Endothelial cell of umbilical vein (primary cell): Measurements from ENCODE around the gene RSL24D1. TPM values are rescaled to one million over a fixed set of nuclear protein-coding genes. Genes with fewer than 3 reads are reported as not detected.
A peak's percentile ranks its signal among the peaks of the same experiment; 100 is the strongest.

ENCODE experiments used
- BruUV-seq: library from RNA; stranded (reverse); fragments of 400-500 nt; replicated peaks from 2 replicates; lab custom pipeline; 2021; lab: Mats Ljungman, UMichigan
- CTCF ChIA-PET: fragments of 300-600, 350-600 bp; sonication (Branson Sonifier 250); formaldehyde crosslinking; loops from one replicate; lab custom pipeline; 2021; ENCODE audit warnings: antibody characterized with exemption, inconsistent platforms; lab: Charles Lee
- POLR2A ChIA-PET: fragments of 300-600, 350-600 bp; sonication (Branson Sonifier 250); formaldehyde crosslinking; loops from one replicate; lab custom pipeline; 2021; ENCODE audit warnings: antibody characterized with exemption, inconsistent platforms; lab: Charles Lee
- DNase-seq: peaks from one replicate; pipeline ENCODE4 v3.0.0-alpha.2; 2011; ENCODE audit warnings: low read depth, low spot score
- FAIRE-seq: peaks from 2 replicates; lab custom pipeline; 2011; peaks lifted over from hg19 to GRCh38; lab: Jason Lieb, UNC
- H2AFZ ChIP-seq: 2 replicates; pipeline ENCODE4 v1.6.0; 2012; ENCODE audit warnings: low read depth, low read length, control low read depth, inconsistent platforms
- H3K27ac ChIP-seq: 2 replicates; pipeline ENCODE4 v1.5.1; 2011; ENCODE audit warnings: low read depth, mild to moderate bottlenecking, control low read depth, low read length, moderate library complexity; ENCODE audit not compliant: insufficient read depth
- H3K27me3 ChIP-seq, 2 experiments: 2 replicates each; pipeline versions ENCODE4 v1.6.0 to v1.6.1; 2011; ENCODE audit warnings: low read length in 2 of 2, mixed read lengths in 1 of 2; ENCODE audit not compliant: control insufficient read depth in 2 of 2, insufficient read depth in 2 of 2
- H3K36me3 ChIP-seq, 2 experiments: 2 replicates in 1 of 2; 3 replicates in 1 of 2; pipeline ENCODE4 v1.5.1; 2011; ENCODE audit warnings: low read length in 2 of 2, mild to moderate bottlenecking in 1 of 2, moderate library complexity in 1 of 2; ENCODE audit not compliant: control insufficient read depth in 2 of 2, insufficient read depth in 2 of 2; ENCODE audit errors: extremely low read depth in 1 of 2
- H3K4me1 ChIP-seq: 3 replicates; pipeline ENCODE4 v1.5.1; 2011; ENCODE audit warnings: mild to moderate bottlenecking, low read length; ENCODE audit not compliant: control insufficient read depth, insufficient read depth; ENCODE audit errors: extremely low read depth
- H3K4me2 ChIP-seq: 2 replicates; pipeline ENCODE4 v1.6.1; 2011; ENCODE audit warnings: low read length, control low read depth, mixed read lengths; ENCODE audit not compliant: insufficient read depth
- H3K4me3 ChIP-seq, 3 experiments: fragments of 200-600 bp in 1 of 3; sonication (generic), shearing (Covaris generic) in 1 of 3; replicated peaks in 1 of 3; 2 replicates each; pipeline ENCODE4 v1.5.1; 2011 to 2016; ENCODE audit warnings: control low read depth in 3 of 3, low read length in 3 of 3, mild to moderate bottlenecking in 2 of 3, inconsistent platforms in 1 of 3, low read depth in 1 of 3, moderate library complexity in 1 of 3; ENCODE audit not compliant: insufficient read depth in 1 of 3
- H3K79me2 ChIP-seq: 2 replicates; pipeline ENCODE4 v1.6.0; 2012; ENCODE audit warnings: low read length, inconsistent platforms; ENCODE audit not compliant: control insufficient read depth, insufficient read depth
- H3K9ac ChIP-seq: replicated peaks from 2 replicates; pipeline ENCODE3; 2011; ENCODE audit warnings: low read length, control low read depth; ENCODE audit not compliant: insufficient read depth; ENCODE audit errors: extremely low read depth
- H3K9me1 ChIP-seq: replicated peaks from 3 replicates; pipeline ENCODE4 v1.6.0; 2011; ENCODE audit warnings: mild to moderate bottlenecking, low read length; ENCODE audit not compliant: control insufficient read depth, insufficient read depth; ENCODE audit errors: extremely low read depth
- H3K9me3 ChIP-seq: replicated peaks from 2 replicates; pipeline ENCODE4 v1.5.1; 2012; ENCODE audit warnings: low read length, inconsistent platforms; ENCODE audit not compliant: control insufficient read depth, insufficient read depth
- H4K20me1 ChIP-seq: replicated peaks from 2 replicates; pipeline ENCODE3; 2011; ENCODE audit warnings: mild to moderate bottlenecking, low read length; ENCODE audit not compliant: control insufficient read depth, insufficient read depth; ENCODE audit errors: extremely low read depth
- FOS ChIP-seq: IDR thresholded peaks from 2 replicates; pipeline ENCODE4 v1.6.1; 2011; ENCODE audit warnings: mild to moderate bottlenecking, low read length, moderate library complexity, borderline replicate concordance; ENCODE audit not compliant: insufficient read depth
- JUN ChIP-seq: IDR thresholded peaks from 2 replicates; pipeline ENCODE4 v1.6.1; 2011; ENCODE audit warnings: borderline replicate concordance, low read depth; ENCODE audit not compliant: insufficient read length, insufficient read depth
- MYC ChIP-seq: IDR thresholded peaks from one replicate; pipeline ENCODE4 v1.6.1; 2011; ENCODE audit warnings: mild to moderate bottlenecking, low read depth, low read length
- POLR2AphosphoS5 ChIP-seq: IDR thresholded peaks from 2 replicates; pipeline ENCODE4 v1.6.1; 2012; ENCODE audit warnings: low read depth, mild to moderate bottlenecking, control low read depth, low read length, moderate library complexity; ENCODE audit not compliant: insufficient read depth
- dilution Hi-C: fragments of 300-500 bp; cut with MboI; formaldehyde crosslinking; loops from one replicate; pipeline ENCODE4 v1.15.0; 2019; ENCODE audit warnings: low sequenced_read_pairs; ENCODE audit not compliant: extremely low pct_ligation_motif_present
- intact Hi-C: fragments of 100-400 bp; cut with micrococcal nuclease; formaldehyde crosslinking; loops from one replicate; pipeline ENCODE4 v1.10.0; 2022
- polyA plus RNA-seq, 4 experiments: library from polyadenylated mRNA; depleted of rRNA in 3 of 4; stranded (reverse) in 3 of 4; unstranded in 1 of 4; fragments of >200 nt; gene quantifications; 2 replicates each; pipeline versions ENCODE4 v1.2.1 to v1.2.3, GENCODE V29; 2011 to 2012; ENCODE audit warnings: missing spikeins in 1 of 4
- total RNA-seq: library from RNA; stranded (reverse); gene quantifications from 2 replicates; pipeline ENCODE4 v1.2.3, GENCODE V29; 2021
- TF ChIP-seq, protein P1 (sequence below), 2 donors: IDR thresholded peaks; 1 replicate in 1 of 2; 2 replicates in 1 of 2; pipeline ENCODE4 v1.5.1; 2011; ENCODE audit warnings: low read length in 2 of 2, mild to moderate bottlenecking in 2 of 2, moderate library complexity in 2 of 2, control low read depth in 1 of 2, inconsistent platforms in 1 of 2, low read depth in 1 of 2; ENCODE audit not compliant: insufficient read depth in 1 of 2; ENCODE audit errors: extremely low read depth in 1 of 2
- TF ChIP-seq, protein P2 (sequence below): IDR thresholded peaks from 2 replicates; pipeline ENCODE4 v1.6.1; 2011; ENCODE audit not compliant: insufficient read depth, insufficient read length

Gene RSL24D1
- total and polyA plus RNA-seq, 2 donors (not counting 3 experiments of a cell fraction or from before 2014, with no cell fraction given): 18.4 to 60.0 TPM

GRCh38 chr15:55186331-55186730 lies 10.4 kb downstream of the RSL24D1 start:
- CTCF ChIA-PET: interaction anchor here (1.1 to 1.8 kb wide), 2 partner anchors 10 to 18 kb away, joined by 5 to 8 read pairs; partner anchors contain the start of gene RSL24D1
- TF ChIP-seq POLR2AphosphoS5: no peak
- H3K27me3 ChIP-seq: no peaks in the 10 kb centered on the region
- H3K4me1 ChIP-seq: peaks cover 10% of the 10 kb centered on the region
- FAIRE-seq (no peak), DNase-seq (peak; percentile 72)
- no peak overlapping the region for H3K9ac ChIP-seq
- POLR2A ChIA-PET: interaction anchor here (0.9 kb wide), 1 partner anchor 10 kb away, joined by 3 read pairs; the partner anchor contains the start of gene RSL24D1
- peak overlapping the region; percentile 24 for H3K4me2 ChIP-seq
- no peak overlapping the region for H2AFZ ChIP-seq
- dilution Hi-C loops (no loop called here), intact Hi-C loops (no loop called here)
- H3K36me3 ChIP-seq: peaks cover 7 to 27% of the 10 kb centered on the region in 2 experiments
- no peaks in the 10 kb centered on the region for H3K9me1 ChIP-seq
- H3K4me3 ChIP-seq: no peak overlapping the region
- H3K9me3 ChIP-seq: no peaks in the 10 kb centered on the region
- no TSS peak for BruUV-seq
- no peak overlapping the region for H3K27ac ChIP-seq
- peaks cover 5% of the 10 kb centered on the region for H4K20me1 ChIP-seq
- H3K79me2 ChIP-seq: peaks cover 38% of the 10 kb centered on the region

- Histone ChIP-seq H3K4me1 (peaks cover 10% of the 10 kb centered on the region), H3K9me1 (no peaks in the 10 kb centered on the region), H3K79me2 (peaks cover 27% of the 10 kb centered on the region), H3K4me3 (no peak overlapping the region), H3K27ac (no peak overlapping the region), H2AFZ (no peak overlapping the region), H4K20me1 (peaks cover 5% of the 10 kb centered on the region), H3K9ac (no peak overlapping the region), H3K9me3 (no peaks in the 10 kb centered on the region), H3K27me3 (no peaks in the 10 kb centered on the region), H3K4me2 (no peak overlapping the region), H3K36me3 (peaks cover 6 to 25% of the 10 kb centered on the region in 2 experiments)
- BruUV-seq: no TSS peak
- TF ChIP-seq, protein P1, sequence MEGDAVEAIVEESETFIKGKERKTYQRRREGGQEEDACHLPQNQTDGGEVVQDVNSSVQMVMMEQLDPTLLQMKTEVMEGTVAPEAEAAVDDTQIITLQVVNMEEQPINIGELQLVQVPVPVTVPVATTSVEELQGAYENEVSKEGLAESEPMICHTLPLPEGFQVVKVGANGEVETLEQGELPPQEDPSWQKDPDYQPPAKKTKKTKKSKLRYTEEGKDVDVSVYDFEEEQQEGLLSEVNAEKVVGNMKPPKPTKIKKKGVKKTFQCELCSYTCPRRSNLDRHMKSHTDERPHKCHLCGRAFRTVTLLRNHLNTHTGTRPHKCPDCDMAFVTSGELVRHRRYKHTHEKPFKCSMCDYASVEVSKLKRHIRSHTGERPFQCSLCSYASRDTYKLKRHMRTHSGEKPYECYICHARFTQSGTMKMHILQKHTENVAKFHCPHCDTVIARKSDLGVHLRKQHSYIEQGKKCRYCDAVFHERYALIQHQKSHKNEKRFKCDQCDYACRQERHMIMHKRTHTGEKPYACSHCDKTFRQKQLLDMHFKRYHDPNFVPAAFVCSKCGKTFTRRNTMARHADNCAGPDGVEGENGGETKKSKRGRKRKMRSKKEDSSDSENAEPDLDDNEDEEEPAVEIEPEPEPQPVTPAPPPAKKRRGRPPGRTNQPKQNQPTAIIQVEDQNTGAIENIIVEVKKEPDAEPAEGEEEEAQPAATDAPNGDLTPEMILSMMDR (IDR thresholded peaks at IDR 0.05; ENCODE audit: extremely low read depth in 1 of 2, insufficient read depth in 1 of 2, low read depth in 1 of 2, low read length in 2 of 2): no peak
- TF ChIP-seq MYC (no peak), FOS (peak; percentile 38), JUN (no peak)
- TF ChIP-seq, protein P2, sequence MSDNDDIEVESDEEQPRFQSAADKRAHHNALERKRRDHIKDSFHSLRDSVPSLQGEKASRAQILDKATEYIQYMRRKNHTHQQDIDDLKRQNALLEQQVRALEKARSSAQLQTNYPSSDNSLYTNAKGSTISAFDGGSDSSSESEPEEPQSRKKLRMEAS: no peak
- intact Hi-C loops: no loop called here
- FAIRE-seq: no peak
- CTCF ChIA-PET: interaction anchor here (1.0 to 1.8 kb wide), 3 partner anchors 15 to 256 kb away, joined by 3 to 13 read pairs (median 4); no protein-coding TSS in a partner anchor
- dilution Hi-C loops: no loop called here
- POLR2A ChIA-PET: no interaction called here
- DNase-seq: no peak
These were observed 13.1 kb downstream of the RSL24D1 start for GRCh38 chr15:55183679-55184078.
